Endothelial cell of umbilical vein (primary cell): ENCODE measurements around the gene MIF4GD.

Experiments
- EZH2 ChIP-seq: IDR thresholded peaks from 2 replicates; pipeline ENCODE4 v1.6.1; 2012; ENCODE audit warnings: borderline replicate concordance, low read depth, mild to moderate bottlenecking, moderate library complexity, low read length, inconsistent platforms; ENCODE audit not compliant: severe bottlenecking
- FOS ChIP-seq: IDR thresholded peaks from 2 replicates; pipeline ENCODE4 v1.6.1; 2011; ENCODE audit warnings: mild to moderate bottlenecking, low read length, moderate library complexity, borderline replicate concordance; ENCODE audit not compliant: insufficient read depth
- MYC ChIP-seq: IDR thresholded peaks from one replicate; pipeline ENCODE4 v1.6.1; 2011; ENCODE audit warnings: mild to moderate bottlenecking, low read depth, low read length
- POLR2A ChIP-seq: IDR thresholded peaks from 2 replicates; pipeline ENCODE4 v1.6.1; 2012; ENCODE audit warnings: low read depth, mild to moderate bottlenecking, control low read depth, low read length
- POLR2AphosphoS5 ChIP-seq: IDR thresholded peaks from 2 replicates; pipeline ENCODE4 v1.6.1; 2012; ENCODE audit warnings: low read depth, mild to moderate bottlenecking, control low read depth, low read length, moderate library complexity; ENCODE audit not compliant: insufficient read depth
- TF ChIP-seq, protein P1 (sequence below): IDR thresholded peaks from 2 replicates; pipeline ENCODE4 v1.6.1; 2011; ENCODE audit not compliant: insufficient read depth, insufficient read length
- TF ChIP-seq, protein P2 (sequence below), 2 donors: IDR thresholded peaks; 1 replicate in 1 of 2; 2 replicates in 1 of 2; pipeline ENCODE4 v1.5.1; 2011; ENCODE audit warnings: low read length in 2 of 2, mild to moderate bottlenecking in 2 of 2, moderate library complexity in 2 of 2, control low read depth in 1 of 2, inconsistent platforms in 1 of 2, low read depth in 1 of 2; ENCODE audit not compliant: insufficient read depth in 1 of 2; ENCODE audit errors: extremely low read depth in 1 of 2

DNA sequence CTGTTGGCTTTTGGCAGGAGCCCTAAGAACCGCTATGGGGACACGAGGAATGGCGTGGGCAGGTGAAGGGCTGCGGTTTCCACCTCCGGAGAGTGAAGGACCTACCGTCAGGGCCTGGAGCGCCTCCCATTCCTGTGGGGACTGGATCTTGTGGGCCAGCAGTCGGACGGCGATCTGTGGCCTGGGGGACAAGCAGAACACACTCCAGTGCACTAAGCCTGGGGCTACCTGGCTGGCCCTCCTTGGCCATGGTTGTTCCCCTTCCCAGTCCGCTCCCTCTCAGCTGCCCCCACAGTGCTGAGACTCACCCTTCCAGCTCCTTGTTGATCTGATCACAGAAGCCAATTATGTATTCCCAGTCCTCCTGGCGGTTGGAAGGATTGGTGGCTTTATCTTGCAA, 24.6 kb downstream of the MIF4GD start:
- TF ChIP-seq, protein P1, sequence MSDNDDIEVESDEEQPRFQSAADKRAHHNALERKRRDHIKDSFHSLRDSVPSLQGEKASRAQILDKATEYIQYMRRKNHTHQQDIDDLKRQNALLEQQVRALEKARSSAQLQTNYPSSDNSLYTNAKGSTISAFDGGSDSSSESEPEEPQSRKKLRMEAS = no peak
- TF ChIP-seq, protein P2, sequence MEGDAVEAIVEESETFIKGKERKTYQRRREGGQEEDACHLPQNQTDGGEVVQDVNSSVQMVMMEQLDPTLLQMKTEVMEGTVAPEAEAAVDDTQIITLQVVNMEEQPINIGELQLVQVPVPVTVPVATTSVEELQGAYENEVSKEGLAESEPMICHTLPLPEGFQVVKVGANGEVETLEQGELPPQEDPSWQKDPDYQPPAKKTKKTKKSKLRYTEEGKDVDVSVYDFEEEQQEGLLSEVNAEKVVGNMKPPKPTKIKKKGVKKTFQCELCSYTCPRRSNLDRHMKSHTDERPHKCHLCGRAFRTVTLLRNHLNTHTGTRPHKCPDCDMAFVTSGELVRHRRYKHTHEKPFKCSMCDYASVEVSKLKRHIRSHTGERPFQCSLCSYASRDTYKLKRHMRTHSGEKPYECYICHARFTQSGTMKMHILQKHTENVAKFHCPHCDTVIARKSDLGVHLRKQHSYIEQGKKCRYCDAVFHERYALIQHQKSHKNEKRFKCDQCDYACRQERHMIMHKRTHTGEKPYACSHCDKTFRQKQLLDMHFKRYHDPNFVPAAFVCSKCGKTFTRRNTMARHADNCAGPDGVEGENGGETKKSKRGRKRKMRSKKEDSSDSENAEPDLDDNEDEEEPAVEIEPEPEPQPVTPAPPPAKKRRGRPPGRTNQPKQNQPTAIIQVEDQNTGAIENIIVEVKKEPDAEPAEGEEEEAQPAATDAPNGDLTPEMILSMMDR (IDR thresholded peaks at IDR 0.05; ENCODE audit: extremely low read depth in 1 of 2, insufficient read depth in 1 of 2, low read depth in 1 of 2, low read length in 2 of 2) = no peak
- TF ChIP-seq POLR2AphosphoS5 = no peak
- no peak for TF ChIP-seq POLR2A
- no peak for TF ChIP-seq EZH2
- no peak for TF ChIP-seq MYC
- no peak for TF ChIP-seq FOS
